Measurements from ENCODE around the gene KRT72.

The KRT72 gene

GRCh38 chr12:52539821-52540173, 61.5 kb downstream of the KRT72 start:
- DNase-seq = no peak

GRCh38 chr12:52539083-52539820, 62.0 kb downstream of the KRT72 start:
- DNase-seq = no peak

GRCh38 chr12:52537101-52537500, 64.2 kb downstream of the KRT72 start:
- DNase-seq = no peak

Measured in islet precursor cell (in vitro differentiated cells).